ENCODE results near the gene POGZ. TPM values are rescaled to one million over a fixed set of nuclear protein-coding genes. Genes with fewer than 3 reads are reported as not detected.
A peak's percentile ranks its signal among the peaks of the same experiment; 100 is the strongest.

POGZ gene
- total RNA-seq, 1 experiment from 2014 or later, result 76.0 TPM

DNA sequence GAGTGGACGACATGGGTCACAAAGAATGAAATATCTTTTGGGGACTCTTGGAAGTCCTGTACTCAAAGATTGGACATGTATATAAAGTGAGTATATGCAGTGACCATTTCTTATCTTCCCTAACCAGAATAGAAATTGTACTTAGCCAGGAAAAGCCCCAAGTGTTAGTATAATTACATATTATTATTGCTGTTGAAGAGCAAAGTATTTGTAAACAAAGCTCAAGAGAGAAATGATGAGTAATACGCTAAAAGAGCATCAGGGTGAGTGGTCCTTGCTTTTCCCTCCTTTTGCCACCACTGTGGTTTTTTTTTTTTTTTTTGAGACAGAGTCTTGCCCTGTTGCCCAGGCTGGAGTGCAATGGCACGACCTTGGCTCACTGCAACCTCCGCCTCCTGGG lies 45.5 kb upstream of the POGZ start:
- no peak for TF ChIP-seq POLR2AphosphoS5 (IDR thresholded peaks at IDR 0.05; ENCODE audit: low read depth, low read length)
- Histone ChIP-seq H3K27ac (ENCODE audit: low read length) (no peak overlapping the region), H3K4me3 (ENCODE audit: low read depth in 2 of 2, low read length in 2 of 2) (no peak overlapping the region), H3K36me3 (ENCODE audit: control insufficient read depth, insufficient read depth, low read length) (no peaks in the 10 kb centered on the region), H3K9me3 (ENCODE audit: control insufficient read depth, insufficient read depth, low read depth, low read length) (no peaks in the 10 kb centered on the region), H3K4me1 (ENCODE audit: control insufficient read depth, insufficient read depth, low read length) (no peaks in the 10 kb centered on the region; the same call in 1 of the 2 replicates), H3K27me3 (ENCODE audit: control insufficient read depth, insufficient read depth, low read length) (no peaks in the 10 kb centered on the region)
- in situ Hi-C loops (cut with HindIII; ENCODE audit: low pct_unique_long_range_greater_than_20kb, low sequenced_read_pairs), result no loop called here
- ChIA-PET CTCF (no interaction called here), POLR2A (no interaction called here)
- ATAC-seq, result no peak
- no TSS peak for BruUV-seq (replicated peaks)
- intact Hi-C loops (cut with micrococcal nuclease; ENCODE audit: unreplicated experiment), result no loop called here
- DNase-seq (ENCODE audit: low read depth, low spot score), result no peak

DNA sequence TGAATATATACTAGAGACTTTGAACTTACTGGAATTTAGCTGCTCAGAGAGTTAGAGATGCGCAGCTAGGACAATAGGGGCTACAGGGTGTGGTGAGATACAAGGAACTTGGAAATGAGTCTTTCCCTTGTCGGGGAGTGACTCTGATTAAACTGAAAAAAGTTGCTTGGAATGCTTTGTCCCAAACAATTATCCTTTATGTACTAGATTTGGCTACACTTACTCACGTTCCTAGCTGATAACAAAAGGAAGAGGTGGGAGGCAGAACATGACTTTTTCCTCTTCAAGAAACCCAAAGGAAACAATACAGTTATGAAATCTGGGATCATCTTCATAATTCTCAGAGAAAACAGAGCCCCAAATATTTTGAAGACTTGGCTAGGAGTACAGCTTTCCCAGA lies 45.0 kb upstream of the POGZ start:
- CTCF ChIA-PET, result no interaction called here
- TF ChIP-seq SIN3A (IDR thresholded peaks at IDR 0.05; ENCODE audit: borderline replicate concordance, insufficient read depth, low read depth, low read length) (no peak), POLR2AphosphoS5 (IDR thresholded peaks at IDR 0.05; ENCODE audit: low read depth, low read length) (no peak), TCF7L2 (IDR thresholded peaks at IDR 0.05; ENCODE audit: low read depth, low read length) (no peak)
- TF ChIP-seq, protein P1, sequence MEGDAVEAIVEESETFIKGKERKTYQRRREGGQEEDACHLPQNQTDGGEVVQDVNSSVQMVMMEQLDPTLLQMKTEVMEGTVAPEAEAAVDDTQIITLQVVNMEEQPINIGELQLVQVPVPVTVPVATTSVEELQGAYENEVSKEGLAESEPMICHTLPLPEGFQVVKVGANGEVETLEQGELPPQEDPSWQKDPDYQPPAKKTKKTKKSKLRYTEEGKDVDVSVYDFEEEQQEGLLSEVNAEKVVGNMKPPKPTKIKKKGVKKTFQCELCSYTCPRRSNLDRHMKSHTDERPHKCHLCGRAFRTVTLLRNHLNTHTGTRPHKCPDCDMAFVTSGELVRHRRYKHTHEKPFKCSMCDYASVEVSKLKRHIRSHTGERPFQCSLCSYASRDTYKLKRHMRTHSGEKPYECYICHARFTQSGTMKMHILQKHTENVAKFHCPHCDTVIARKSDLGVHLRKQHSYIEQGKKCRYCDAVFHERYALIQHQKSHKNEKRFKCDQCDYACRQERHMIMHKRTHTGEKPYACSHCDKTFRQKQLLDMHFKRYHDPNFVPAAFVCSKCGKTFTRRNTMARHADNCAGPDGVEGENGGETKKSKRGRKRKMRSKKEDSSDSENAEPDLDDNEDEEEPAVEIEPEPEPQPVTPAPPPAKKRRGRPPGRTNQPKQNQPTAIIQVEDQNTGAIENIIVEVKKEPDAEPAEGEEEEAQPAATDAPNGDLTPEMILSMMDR (IDR thresholded peaks at IDR 0.05), result no peak
- TF ChIP-seq, protein P2, sequence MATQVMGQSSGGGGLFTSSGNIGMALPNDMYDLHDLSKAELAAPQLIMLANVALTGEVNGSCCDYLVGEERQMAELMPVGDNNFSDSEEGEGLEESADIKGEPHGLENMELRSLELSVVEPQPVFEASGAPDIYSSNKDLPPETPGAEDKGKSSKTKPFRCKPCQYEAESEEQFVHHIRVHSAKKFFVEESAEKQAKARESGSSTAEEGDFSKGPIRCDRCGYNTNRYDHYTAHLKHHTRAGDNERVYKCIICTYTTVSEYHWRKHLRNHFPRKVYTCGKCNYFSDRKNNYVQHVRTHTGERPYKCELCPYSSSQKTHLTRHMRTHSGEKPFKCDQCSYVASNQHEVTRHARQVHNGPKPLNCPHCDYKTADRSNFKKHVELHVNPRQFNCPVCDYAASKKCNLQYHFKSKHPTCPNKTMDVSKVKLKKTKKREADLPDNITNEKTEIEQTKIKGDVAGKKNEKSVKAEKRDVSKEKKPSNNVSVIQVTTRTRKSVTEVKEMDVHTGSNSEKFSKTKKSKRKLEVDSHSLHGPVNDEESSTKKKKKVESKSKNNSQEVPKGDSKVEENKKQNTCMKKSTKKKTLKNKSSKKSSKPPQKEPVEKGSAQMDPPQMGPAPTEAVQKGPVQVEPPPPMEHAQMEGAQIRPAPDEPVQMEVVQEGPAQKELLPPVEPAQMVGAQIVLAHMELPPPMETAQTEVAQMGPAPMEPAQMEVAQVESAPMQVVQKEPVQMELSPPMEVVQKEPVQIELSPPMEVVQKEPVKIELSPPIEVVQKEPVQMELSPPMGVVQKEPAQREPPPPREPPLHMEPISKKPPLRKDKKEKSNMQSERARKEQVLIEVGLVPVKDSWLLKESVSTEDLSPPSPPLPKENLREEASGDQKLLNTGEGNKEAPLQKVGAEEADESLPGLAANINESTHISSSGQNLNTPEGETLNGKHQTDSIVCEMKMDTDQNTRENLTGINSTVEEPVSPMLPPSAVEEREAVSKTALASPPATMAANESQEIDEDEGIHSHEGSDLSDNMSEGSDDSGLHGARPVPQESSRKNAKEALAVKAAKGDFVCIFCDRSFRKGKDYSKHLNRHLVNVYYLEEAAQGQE (IDR thresholded peaks at IDR 0.05; ENCODE audit: insufficient read depth in 1 of 2, low read depth in 2 of 2, low read length in 1 of 2), result no peak
- Histone ChIP-seq H3K27me3 (ENCODE audit: control insufficient read depth, insufficient read depth, low read length) (no peaks in the 10 kb centered on the region), H3K36me3 (ENCODE audit: control insufficient read depth, insufficient read depth, low read length) (no peaks in the 10 kb centered on the region), H3K9me3 (ENCODE audit: control insufficient read depth, insufficient read depth, low read depth, low read length) (no peaks in the 10 kb centered on the region), H3K4me1 (ENCODE audit: control insufficient read depth, insufficient read depth, low read length) (no peaks in the 10 kb centered on the region; the same call in 1 of the 2 replicates), H3K4me3 (ENCODE audit: low read depth in 2 of 2, low read length in 2 of 2) (no peak overlapping the region), H3K27ac (ENCODE audit: low read length) (no peak overlapping the region)
- POLR2A ChIA-PET, result no interaction called here
- DNase-seq (ENCODE audit: low read depth, low spot score) (no peak), ATAC-seq (no peak)
- no TSS peak for BruUV-seq (replicated peaks)
- in situ Hi-C loops (cut with HindIII; ENCODE audit: low pct_unique_long_range_greater_than_20kb, low sequenced_read_pairs) (no loop called here), intact Hi-C loops (cut with micrococcal nuclease; ENCODE audit: unreplicated experiment) (no loop called here)

DNA sequence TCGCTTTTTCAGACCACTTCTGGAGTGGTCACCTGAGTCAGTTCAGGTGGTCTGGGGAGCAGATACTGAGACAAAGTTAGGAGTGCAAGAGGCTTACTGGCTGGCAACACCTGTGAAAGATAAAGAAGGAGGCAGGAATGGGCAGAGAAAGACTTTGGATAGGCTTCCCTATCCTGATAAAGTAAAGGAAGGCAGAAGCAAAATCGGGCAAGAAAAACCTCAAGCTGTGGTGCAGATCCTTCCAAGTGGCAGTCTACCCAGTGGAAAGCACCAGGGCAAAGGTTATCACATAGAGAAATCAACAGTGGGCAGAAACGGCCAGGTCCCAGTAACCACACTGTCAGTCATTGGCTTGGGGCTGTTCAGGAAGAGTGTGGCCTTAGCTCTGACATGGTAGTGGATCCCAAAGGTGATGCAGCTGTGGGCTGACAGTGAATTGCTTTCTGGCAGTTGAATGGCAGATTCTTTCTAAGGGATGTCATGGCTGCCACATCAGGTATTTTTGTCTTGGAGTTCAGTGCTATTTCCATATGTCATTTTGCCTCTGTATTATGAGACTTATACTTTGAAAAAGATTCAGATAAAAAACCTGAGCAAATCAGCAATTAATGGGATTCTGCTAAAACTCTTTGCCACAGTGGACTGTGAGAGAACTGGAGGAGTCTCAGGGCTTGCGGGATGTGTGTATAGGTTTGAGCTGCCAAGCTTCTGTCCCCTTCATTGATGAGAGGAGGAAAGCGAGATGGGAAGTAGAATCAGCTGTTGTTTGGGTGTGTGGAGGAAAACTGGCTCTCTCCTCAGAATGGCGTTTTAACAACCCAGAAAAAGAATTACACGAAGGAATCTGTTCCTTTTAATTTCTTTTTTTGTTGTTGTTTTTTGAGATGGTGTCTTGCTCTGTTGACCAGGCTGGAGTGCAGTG lies 43.8 kb upstream of the POGZ start:
- BruUV-seq (replicated peaks), result no TSS peak
- peak; percentile 55 for ATAC-seq
- in situ Hi-C loops (cut with HindIII; ENCODE audit: low pct_unique_long_range_greater_than_20kb, low sequenced_read_pairs), result no loop called here
- no peaks in the 10 kb centered on the region for H3K36me3 ChIP-seq (ENCODE audit: control insufficient read depth, insufficient read depth, low read length)
- no peaks in the 10 kb centered on the region for H3K27me3 ChIP-seq (ENCODE audit: control insufficient read depth, insufficient read depth, low read length)
- H3K4me1 ChIP-seq (ENCODE audit: control insufficient read depth, insufficient read depth, low read length), result no peaks in the 10 kb centered on the region; the same call in 1 of the 2 replicates
- intact Hi-C loops (cut with micrococcal nuclease; ENCODE audit: unreplicated experiment), result no loop called here
- H3K4me3 ChIP-seq (ENCODE audit: low read depth in 2 of 2, low read length in 2 of 2), result no peak overlapping the region
- no peak overlapping the region for H3K27ac ChIP-seq (ENCODE audit: low read length)
- ChIA-PET POLR2A (no interaction called here), CTCF (no interaction called here)
- TF ChIP-seq SIN3A (IDR thresholded peaks at IDR 0.05; ENCODE audit: borderline replicate concordance, insufficient read depth, low read depth, low read length) (no peak), TCF7L2 (IDR thresholded peaks at IDR 0.05; ENCODE audit: low read depth, low read length) (no peak), POLR2AphosphoS5 (IDR thresholded peaks at IDR 0.05; ENCODE audit: low read depth, low read length) (no peak)
- TF ChIP-seq, protein P2 (IDR thresholded peaks at IDR 0.05; ENCODE audit: insufficient read depth in 1 of 2, low read depth in 2 of 2, low read length in 1 of 2), result no peak
- TF ChIP-seq, protein P1 (IDR thresholded peaks at IDR 0.05), result no peak
- no peaks in the 10 kb centered on the region for H3K9me3 ChIP-seq (ENCODE audit: control insufficient read depth, insufficient read depth, low read depth, low read length)
- no peak for DNase-seq (ENCODE audit: low read depth, low spot score)
